Measurements from ENCODE around the gene TRPV4. TPM values are rescaled to one million over a fixed set of nuclear protein-coding genes. Genes with fewer than 3 reads are reported as not detected.

TRPV4 gene
- under 1 TPM in 2 of 4 donors, not detected in 2; 0.34 to 0.55 TPM for total RNA-seq

- Histone ChIP-seq H3K27ac (no peak within 1 kb of the TSS), H3K36me3 (no peaks in the 10 kb centered on the region), H3K27me3 (no peaks in the 10 kb centered on the region), H3K4me3 (peak within 1 kb of the TSS in 1 of 2 donors; percentile 30), H3K9me3 (no peaks in the 10 kb centered on the region), H3K4me1 (peaks cover 0 to 7% of the 10 kb centered on the region in 2 donors)
- TF ChIP-seq, protein P1, sequence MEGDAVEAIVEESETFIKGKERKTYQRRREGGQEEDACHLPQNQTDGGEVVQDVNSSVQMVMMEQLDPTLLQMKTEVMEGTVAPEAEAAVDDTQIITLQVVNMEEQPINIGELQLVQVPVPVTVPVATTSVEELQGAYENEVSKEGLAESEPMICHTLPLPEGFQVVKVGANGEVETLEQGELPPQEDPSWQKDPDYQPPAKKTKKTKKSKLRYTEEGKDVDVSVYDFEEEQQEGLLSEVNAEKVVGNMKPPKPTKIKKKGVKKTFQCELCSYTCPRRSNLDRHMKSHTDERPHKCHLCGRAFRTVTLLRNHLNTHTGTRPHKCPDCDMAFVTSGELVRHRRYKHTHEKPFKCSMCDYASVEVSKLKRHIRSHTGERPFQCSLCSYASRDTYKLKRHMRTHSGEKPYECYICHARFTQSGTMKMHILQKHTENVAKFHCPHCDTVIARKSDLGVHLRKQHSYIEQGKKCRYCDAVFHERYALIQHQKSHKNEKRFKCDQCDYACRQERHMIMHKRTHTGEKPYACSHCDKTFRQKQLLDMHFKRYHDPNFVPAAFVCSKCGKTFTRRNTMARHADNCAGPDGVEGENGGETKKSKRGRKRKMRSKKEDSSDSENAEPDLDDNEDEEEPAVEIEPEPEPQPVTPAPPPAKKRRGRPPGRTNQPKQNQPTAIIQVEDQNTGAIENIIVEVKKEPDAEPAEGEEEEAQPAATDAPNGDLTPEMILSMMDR (IDR thresholded peaks at IDR 0.05), result no peak
- TF ChIP-seq POLR2A (IDR thresholded peaks at IDR 0.05), result no peak
- DNase-seq, result no peak
- intact Hi-C loops (cut with DNase I; ENCODE audit: low total_unique reads), result no loop called here
These were observed at the start of gene TRPV4 for GRCh38 chr12:109833307-109834189. Gene TRPV4, minus strand, starts transcription at chr12:109833398. Its CDS starts 18,602 bp downstream, at chr12:109814796.

- TF ChIP-seq POLR2A (IDR thresholded peaks at IDR 0.05), result no peak
- TF ChIP-seq, protein P1 (IDR thresholded peaks at IDR 0.05), result no peak
- H3K4me3 ChIP-seq, result no peak overlapping the region
- no peak for DNase-seq
- no peaks in the 10 kb centered on the region for H3K27me3 ChIP-seq
- H3K4me1 ChIP-seq, result peaks cover 0 to 9% of the 10 kb centered on the region in 2 donors
- no peaks in the 10 kb centered on the region for H3K9me3 ChIP-seq
- H3K27ac ChIP-seq, result no peak overlapping the region
- intact Hi-C loops (cut with DNase I; ENCODE audit: low total_unique reads), result loop anchor here (10.0 kb wide), 1 partner anchor 77 kb away; no protein-coding TSS in a partner anchor
- no peaks in the 10 kb centered on the region for H3K36me3 ChIP-seq
These were observed 48.6 kb upstream of the TRPV4 start for GRCh38 chr12:109881752-109882151.

GRCh38 chr12:109880938-109881337 is 47.7 kb upstream of the TRPV4 start:
- peaks cover 0 to 9% of the 10 kb centered on the region in 2 donors for H3K4me1 ChIP-seq
- H3K27me3 ChIP-seq, result no peaks in the 10 kb centered on the region
- peak overlapping the region; percentile 37 to 90 for H3K4me3 ChIP-seq
- intact Hi-C loops (cut with DNase I; ENCODE audit: low total_unique reads), result loop anchor here (10.0 kb wide), 1 partner anchor 76 kb away; no protein-coding TSS in a partner anchor
- no peaks in the 10 kb centered on the region for H3K36me3 ChIP-seq
- H3K9me3 ChIP-seq, result no peaks in the 10 kb centered on the region
- peak overlapping the region in 1 of 2 donors; percentile 72 for H3K27ac ChIP-seq
- no peak for DNase-seq
- TF ChIP-seq, protein P1 (IDR thresholded peaks at IDR 0.05), result no peak
- no peak for TF ChIP-seq POLR2A (IDR thresholded peaks at IDR 0.05)

- no peaks in the 10 kb centered on the region for H3K27me3 ChIP-seq
- no peaks in the 10 kb centered on the region for H3K36me3 ChIP-seq
- H3K27ac ChIP-seq, result peak within 1 kb of the TSS; percentile 72 to 82
- peak; percentile 70 to 87 for DNase-seq
- TF ChIP-seq, protein P1 (IDR thresholded peaks at IDR 0.05), result peak in 3 of 4 experiments; percentile 85 to 99 (median 98)
- peak; percentile 33 to 72 for TF ChIP-seq POLR2A (IDR thresholded peaks at IDR 0.05)
- H3K9me3 ChIP-seq, result no peaks in the 10 kb centered on the region
- intact Hi-C loops (cut with DNase I; ENCODE audit: low total_unique reads), result loop anchor here (10.0 kb wide), 1 partner anchor 75 kb away; no protein-coding TSS in a partner anchor
- H3K4me3 ChIP-seq, result peak within 1 kb of the TSS; percentile 77 to 90
- H3K4me1 ChIP-seq, result peaks cover 0 to 9% of the 10 kb centered on the region in 2 donors
These were observed 47.1 kb upstream of the TRPV4 start, which contains the start of gene GLTP for GRCh38 chr12:109880043-109880931. Gene GLTP, minus strand, starts transcription at chr12:109880541. Its CDS starts 167 bp downstream, at chr12:109880374.

All from uterus (tissue), 4 donors.